GM10847 (cell line): ENCODE measurements around the gene ACKR1.

Source experiments
- POLR2A ChIP-seq: IDR thresholded peaks from 2 replicates; pipeline ENCODE4 v1.6.1; 2011; ENCODE audit not compliant: insufficient read length; ENCODE audit errors: extremely low read depth

The ACKR1 gene

DNA sequence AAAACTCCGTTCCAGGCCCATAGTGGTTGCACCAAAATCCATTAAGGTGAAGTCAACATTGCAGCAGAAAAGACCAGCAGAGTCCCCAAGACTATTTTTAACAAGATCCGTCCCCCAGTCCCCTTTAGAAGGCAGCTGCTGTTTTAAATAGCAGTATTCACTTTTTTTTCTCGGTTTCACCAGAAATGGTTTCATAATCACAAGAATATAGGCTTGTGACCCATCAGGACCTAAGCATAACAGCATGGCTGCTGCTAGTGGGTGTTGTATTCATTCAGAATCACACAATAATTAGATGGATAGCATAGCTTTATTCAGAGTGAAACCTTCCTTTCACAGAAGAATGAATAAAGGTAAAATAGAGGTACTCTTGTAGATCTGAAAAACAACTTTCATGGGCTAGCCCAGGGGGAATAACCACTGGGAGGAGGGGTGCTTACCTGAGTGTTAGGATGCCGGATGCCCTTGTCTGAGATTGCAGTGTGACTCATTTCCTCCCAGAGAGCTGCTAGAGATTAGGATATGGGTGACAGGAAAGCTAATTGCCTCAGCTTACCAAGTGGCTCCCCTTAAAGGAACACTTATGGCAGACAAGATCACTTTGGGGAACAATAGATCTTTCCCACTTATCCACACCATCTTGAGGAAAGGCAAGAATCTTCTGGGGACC, 35.0 kb downstream of the ACKR1 start:
- TF ChIP-seq POLR2A: no peak

DNA sequence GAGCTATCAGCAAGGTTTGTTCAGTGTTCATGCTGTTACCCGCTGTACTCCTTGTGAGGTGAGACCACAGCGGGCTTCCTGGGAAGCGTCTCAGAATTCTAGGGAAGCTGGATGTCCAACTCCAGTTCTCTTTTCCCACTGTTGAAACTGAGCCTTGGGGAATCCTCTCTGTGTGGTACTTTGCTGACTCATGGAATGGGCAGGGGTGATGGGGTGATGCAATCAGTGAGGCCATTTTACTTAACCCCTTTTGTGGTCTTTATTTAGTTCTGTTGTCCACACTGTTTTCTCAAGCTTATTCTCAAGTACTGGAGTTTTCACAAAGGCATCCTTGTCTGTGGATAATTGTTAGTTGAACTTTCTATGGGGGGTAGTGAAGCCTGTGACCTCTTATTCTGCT, 42.6 kb downstream of the ACKR1 start:
- no peak for TF ChIP-seq POLR2A

DNA sequence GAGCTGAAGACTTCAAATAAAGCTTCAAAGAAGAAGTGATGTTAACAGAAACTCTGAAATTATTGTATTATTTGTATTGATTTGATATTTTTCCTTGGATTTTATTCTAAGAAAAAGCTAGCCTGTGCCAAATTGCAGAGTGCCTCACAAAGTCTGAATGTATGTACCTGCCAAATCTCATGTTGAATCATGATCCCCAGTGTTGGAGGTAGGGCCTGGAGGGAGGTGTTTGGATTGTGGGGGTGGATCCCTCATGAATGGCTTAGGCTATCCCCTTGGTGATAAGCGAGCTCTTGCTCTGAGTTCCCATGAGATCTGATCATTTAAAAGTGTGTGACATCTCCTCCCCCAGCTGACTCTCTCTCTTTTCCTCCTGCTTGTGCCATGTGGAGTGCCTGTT, 43.6 kb downstream of the ACKR1 start:
- no peak for TF ChIP-seq POLR2A

DNA sequence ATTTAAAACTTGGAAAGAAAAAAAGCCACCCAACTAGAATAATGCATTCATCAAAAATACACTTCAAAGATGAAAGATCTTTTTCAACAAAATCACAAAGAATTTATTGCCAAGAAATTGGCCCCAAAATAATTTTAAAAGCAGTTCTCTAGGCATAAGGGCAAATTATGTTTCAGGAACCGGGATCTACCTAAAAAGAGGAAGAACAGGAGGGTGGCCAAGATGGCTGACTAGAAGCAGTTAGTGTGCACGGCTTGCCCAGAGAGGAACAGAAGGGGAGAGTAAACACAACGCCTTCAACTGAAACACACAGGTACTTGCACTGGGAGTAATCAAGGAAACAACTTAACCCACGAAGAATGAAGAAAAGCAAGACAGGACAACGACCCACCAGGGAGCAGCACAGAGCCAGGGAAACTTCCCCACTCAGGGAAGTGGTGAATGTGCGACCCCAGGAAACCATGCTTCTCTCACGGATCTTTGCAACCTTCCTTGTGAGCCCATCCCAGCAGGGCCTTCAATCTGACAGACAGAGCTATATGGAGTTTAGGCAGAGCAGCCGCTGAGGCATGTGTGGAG, 46.1 kb downstream of the ACKR1 start:
- no peak for TF ChIP-seq POLR2A
